ENCODE measurements around the gene ZP3.
A peak's percentile ranks its signal among the peaks of the same experiment; 100 is the strongest.
"Not testable (repeated sequence)": the region's sequence is repeated elsewhere in the genome, so short reads cannot be mapped to it uniquely, and the experiment has no call there.

ZP3 gene

DNA sequence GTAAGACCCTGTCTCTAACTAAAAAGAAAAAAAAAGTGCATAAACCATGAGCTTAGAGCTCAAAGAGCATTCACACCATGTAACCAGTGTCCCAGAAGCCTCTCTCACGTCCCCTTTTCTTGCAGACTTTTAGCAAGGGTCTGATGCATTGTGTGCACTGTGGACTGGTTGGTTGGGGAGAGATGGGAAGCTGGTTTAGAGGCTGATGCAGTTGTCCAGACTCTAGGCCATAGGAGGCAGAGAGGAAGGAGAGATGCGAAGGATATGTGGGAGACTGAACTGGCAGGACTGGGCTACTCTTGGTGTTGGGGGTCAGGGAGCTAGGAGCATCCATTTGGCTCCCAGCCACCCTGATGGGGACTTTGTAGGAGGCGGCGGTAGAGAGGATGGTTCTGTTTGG lies 17.0 kb upstream of the ZP3 start:
- DNase-seq = no peak

DNA sequence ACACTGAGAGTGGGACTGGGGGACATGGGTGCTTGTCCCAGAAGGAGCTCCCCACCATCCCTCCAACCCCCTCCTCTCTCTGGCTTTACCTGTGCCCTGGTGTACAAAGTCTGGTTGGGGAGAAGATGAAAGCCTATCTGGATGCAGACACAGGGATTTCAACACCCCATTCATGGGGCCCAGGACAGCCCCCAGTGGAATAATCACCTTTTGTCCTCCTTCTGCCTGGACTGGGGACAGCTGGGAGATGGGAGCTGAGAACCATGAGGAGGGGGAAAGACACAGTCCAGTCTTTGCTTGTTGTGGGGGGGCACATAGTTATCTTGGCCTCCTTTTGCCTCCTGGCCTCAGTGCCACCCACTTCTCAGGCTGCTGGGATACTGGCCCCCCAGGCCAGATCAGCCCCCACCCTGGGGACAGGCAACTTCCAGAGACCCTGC lies 16.6 kb upstream of the ZP3 start:
- no peak for DNase-seq

DNA sequence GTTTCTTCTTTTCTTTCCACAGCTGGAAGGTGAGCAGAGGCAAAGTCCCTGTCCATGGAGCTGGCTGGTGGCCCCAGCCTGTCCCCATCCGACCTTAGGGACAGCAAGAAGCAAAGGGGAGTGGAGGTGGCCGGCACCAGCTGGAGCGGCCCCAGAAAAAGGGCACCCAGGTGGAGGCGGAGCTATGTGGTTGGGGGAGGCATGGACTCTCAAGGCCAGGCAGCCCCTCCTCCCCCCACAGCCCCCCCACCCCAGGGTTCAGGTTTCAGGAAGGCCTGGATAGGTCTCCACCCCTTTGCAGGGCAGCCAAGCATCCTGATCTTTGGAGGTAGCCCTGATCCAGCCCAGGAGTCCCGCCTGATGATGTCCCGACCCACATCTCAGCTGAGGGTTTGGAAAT lies 15.2 kb upstream of the ZP3 start, which contains the start of gene SSC4D:
Gene SSC4D, minus strand, starts transcription at position 161 of the 400 bp plus-strand sequence. CDS start 5,258 bp downstream, outside the sequence.
- DNase-seq = no peak

DNA sequence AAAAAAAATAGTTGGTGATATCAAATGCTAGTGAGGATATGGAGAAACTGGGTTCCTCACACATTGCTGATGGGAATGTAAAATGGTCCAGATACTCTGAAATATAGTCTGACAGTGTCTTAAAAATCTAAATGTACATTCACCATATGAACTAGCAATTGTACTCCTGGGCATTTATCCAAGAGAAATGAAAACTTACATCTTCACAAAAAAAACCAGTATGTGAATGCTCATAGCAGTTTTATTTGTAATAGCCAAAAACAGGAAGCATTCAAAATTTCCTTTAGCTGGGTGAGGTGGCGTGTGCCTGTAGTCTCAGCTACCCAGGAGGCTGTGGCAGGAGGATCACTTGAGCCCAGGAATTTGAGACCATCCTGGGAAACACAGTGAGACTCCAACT lies 13.1 kb upstream of the ZP3 start:
- DNase-seq = no peak

DNA sequence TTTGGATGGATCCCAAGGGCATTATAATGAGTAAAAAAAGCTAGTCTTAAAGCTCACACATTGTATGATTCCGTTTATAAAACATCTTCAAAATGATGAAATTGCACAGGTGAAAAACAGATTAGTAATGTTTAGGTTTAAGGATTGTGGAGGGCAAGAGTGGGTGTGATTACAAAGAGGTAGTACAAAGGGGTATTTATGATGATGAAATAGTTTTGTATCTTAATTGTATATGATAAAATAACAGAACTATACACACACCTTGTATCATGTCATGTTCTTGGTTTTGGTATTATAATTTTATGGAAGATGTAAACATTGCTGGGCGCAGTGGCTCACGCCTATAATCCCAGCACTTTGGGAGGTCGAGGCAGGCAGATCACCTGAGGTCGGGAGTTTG lies 12.5 kb upstream of the ZP3 start:
- no peak for DNase-seq

DNA sequence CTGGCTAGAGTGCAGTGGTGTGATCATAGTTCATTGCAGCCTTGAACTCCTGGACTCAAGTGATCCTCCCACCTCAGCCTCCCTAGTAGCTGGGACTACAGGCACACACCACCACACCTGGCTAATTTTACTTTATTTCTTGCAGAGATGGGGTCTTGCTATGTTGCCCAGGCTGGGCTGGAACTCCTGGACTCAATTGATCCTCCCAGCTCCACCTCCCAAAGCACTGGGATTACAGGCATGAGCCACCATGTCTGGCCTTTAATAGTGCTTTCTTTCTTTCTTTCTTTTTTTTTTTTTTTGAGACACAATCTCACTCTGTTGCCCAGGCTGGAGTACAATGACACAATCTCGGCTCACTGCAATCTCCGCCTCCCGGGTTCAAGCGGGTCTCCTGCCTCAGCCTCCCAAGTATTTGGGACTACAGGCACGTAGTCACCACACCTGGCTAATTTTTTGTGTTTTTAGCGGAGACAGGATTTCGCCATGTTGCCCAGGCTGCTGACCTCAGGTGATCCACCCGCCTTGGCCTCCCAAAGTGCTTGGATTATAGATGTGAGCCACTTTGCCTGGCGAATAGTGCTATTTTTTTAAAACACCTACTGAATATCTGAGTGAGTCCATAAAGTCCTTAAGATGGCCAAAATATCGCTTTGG lies 7.0 kb upstream of the ZP3 start:
- not testable (repeated sequence) for DNase-seq

DNA sequence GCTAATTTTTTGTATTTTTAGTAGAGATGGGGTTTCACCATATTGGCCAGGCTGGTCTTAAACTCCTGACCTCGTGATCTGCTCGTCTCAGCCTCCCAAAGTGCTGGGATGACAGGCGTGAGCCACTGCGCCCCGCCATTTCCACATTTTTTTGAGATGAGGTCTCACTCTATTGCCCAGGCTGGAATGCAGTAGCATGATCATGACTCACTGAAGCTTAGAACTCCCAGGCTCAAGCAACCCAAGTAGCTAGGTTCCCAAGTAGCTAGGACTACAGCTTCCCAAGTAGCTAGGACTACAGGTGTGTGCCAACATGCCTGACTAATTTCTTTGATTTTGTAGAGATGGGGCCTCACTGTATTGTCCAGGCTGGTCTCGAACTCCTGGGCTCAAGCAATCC lies 3.7 kb upstream of the ZP3 start:
- DNase-seq = not testable (repeated sequence)

DNA sequence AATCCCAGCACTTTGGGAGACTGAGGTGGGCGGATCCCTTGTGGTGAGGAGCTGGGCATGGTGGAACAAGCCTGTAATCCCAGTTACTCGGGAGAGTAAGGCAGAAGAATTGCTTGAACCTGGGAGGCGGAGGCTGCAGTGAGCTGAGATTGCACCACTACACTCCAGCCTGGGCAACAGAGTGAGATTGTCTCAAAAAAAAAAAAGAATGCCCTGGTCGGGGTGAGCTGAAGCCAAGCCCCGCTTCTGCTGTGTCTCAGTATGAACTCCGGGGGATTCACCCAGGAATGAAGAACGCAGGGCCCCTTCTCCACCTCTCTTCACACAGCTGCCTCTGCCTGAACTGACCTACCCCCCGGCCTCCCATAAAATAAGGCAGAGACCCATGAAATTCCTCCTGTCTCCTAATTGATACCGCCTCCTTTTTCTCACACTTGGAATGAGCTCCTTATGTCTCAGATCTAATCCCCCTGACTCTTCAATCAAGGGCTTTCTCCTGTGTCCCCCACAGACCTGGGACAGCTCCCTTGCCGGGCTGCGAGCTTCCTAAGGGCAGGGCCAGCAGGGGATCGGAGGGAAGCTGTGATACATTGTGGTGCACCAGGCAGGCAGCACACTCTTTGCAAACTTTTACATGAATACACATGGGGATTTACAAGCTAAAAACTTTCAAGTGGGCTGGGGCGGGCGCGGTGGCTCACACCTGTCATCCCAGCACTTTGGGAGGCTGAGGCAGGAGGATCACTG lies 911 bp upstream of the ZP3 start:
- DNase-seq = no peak

DNA sequence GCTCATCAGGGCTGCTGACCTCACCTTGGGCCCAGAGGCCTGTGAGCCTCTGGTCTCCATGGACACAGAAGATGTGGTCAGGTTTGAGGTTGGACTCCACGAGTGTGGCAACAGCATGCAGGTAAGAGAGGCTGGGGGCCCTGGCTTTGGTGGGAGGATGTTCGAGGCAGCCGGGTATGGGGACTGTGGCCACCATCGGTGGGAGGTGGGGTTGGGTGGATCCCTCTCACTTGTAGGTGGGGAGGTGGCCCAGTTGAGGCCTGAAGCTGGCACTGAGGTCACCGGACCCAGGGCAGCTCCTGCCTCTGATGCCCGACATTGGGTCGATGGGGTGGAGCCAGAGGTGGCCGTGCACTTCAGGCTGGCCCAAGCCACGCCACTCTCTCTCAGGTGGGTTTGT lies 406 bp downstream of the ZP3 start:
- no peak for DNase-seq

DNA sequence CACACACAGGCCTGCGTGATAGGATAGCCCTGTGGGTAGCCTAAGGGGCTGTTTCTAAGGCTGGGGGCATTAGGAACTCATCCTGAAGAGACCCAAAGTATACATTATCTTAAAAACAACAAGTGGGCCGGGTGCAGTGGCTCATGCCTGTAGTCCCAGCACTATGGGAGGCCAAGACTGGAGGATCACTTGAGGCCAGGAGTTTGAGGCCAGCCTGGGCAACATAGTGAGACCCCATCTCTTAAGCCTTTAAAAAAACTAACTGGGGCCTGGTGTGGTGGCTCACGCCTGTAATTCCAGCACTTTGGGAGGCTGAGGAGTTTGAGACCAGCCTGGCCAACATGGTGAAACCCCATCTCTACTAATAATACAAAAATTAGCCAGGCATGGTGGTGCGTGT lies 808 bp downstream of the ZP3 start:
- DNase-seq = not testable (repeated sequence)

DNA sequence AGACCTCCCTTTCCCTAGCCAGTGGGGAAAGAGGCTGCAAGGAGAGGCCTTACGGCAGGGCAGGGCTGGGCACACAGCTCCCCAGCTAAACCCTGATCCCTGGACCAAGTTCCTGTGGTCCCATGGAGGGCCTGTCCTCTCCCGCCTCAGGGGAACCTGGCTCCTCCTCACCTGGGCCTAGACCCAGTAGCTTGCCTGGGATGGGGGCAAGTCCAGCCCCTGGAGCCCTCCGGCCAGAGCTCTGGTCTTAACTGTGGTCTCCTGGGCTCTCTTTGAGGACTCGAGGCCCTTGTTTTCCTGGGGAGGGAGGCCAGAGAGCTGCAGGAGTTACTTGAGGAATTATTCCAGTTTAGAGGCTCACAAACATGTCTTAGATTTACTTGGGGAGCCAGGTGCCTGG lies 1.5 kb downstream of the ZP3 start:
- no peak for DNase-seq

DNA sequence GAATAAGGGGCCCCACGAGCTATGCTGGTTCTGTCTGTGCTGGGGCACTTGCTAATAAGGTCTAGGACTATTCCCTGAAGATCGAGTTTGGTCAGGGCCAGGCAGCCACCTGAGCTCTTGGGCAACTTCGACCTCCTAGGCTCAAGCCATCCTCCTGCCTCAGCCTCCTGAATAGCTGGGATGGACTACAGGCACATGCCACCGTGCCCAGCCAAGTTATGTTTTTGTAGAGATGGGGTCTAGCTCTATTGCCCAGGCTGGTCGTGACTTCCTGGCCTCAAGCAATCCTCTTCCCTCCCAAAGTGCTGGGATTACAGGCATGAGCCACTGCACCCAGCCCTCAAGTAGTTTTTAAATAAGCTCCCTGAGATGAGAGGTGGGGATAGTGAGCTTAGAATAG lies 2.9 kb downstream of the ZP3 start:
- no peak for DNase-seq

DNA sequence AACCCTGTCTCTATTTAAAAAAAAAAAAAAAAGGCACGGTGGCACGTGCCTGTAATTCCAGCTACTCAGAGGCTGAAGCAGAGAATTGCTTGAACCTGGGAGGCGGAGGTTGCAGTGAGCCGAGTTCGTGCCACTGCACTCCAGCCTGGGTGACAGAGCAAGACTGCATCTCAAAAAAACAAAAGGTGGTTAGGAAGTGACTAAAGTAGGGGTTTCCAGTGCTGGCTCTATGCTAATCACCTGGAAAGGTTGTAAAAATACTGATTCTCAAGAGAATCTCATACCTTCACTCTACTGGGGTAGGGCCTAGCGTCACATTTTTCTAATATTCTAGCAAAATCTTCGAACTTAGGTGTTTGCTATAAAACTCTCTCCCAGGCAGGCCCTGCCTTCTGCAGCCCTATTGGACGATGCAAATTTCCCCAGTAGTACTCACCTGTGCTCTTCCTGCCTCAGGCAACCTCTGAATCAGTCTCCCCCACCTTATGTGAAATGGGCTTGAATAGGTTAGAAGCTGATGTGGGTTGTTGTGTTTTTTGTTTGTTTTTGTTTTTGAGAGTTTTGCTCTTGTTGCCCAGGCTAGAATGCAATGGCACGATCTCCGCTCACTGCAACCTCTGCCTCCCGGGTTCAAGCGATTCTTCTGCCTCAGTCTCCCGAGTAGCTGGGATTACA lies 3.5 kb downstream of the ZP3 start:
- no peak for DNase-seq

DNA sequence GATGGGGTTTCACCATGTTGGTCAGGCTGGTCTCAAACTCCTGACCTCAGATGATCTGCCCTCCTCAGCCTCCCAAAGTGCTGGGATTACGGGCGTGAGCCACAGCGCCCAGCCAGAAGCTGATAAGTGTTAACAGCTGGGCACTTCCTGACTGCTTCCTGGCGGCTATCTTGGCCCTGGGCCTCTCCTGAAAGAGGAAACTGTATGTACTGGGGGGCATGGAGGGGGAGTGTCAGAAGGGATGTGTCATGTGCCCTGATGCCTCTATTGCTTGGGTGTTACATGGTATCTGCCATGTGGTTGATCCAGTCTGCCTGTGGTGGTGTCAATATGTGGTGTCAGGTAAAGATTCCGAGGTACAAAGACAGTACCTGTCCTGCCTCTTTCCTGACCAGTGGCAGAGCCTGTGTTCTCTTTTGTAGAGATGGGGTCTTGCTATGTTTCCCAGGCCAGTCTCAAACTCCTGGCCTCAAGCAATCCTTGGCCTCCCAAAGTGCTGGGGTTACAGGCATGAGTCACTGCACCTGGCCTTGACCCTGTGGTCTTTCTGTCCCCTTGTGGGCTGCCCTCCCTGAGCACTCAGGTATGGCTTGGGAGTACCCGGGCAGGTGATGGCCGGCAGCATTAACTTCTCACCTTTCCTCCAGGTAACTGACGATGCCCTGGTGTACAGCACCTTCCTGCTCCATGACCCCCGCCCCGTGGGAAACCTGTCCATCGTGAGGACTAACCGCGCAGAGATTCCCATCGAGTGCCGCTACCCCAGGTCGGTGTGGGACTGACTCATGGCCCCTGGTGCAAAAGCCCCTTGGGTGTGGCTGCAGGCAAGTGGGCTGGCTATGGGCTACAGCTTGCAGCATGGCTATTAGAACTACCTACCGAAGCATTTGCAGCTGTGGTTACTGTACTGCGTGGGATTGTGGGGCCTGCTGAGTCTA lies 4.4 kb downstream of the ZP3 start:
- DNase-seq = no peak

DNA sequence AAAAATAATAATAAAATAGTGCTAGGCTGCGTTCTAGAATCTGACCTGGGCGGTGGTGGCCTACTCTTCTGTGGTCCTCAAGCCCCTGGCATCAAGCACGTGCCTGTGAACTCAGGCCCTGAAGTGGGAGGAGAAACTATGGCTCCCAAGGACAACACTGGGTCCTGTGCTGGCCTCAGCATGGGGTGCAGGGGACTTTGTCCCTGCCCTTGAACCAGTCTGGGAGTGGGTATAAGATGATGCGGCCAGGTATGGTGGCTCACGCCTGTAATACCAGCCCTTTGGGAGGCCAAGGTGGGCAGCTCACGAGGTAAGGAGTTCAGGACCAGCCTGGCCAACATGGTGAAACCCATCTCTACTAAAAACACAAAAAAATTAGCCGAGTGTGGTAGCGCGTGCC lies 5.5 kb downstream of the ZP3 start:
- no peak for DNase-seq

DNA sequence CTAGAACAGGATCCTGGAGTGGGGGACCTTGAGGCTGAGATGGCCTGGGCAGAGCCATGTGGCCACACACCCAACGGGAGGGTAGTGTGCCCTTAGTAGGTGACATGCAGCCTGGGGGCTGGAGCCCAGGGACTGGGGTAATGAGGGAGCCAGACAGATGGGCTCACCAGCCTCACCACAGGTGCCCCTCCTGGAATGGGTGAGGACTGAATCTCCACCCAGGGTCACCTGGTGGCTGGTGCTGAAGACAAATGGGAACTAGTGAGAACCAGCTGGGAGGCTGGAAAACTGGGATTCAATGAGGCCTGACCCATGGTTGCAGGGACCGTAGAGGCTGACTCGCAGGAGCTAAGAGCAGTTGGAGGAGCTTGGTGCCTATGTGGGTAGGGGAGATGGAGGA lies 6.1 kb downstream of the ZP3 start:
- DNase-seq = no peak

DNA sequence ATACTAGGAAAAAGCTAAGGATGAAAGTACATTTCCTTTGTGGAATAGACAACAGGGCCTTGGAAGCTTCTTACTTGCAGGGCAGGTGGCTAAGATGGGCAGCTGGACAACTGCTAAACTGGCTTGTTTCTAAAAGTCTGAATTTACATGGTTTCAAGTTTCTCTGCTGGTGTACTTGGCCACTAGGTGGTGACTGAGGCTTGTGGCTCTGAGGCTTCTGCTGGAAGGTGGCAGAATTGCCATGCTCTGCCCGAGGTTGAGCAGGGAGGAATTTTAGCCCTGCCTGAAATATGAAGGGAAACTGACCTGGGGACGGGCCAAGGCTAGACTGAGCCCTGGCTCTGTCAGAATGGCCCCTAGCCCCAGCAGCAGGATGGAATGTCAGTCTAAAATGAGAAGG lies 13.1 kb downstream of the ZP3 start:
- DNase-seq = peak; percentile 52

DNA sequence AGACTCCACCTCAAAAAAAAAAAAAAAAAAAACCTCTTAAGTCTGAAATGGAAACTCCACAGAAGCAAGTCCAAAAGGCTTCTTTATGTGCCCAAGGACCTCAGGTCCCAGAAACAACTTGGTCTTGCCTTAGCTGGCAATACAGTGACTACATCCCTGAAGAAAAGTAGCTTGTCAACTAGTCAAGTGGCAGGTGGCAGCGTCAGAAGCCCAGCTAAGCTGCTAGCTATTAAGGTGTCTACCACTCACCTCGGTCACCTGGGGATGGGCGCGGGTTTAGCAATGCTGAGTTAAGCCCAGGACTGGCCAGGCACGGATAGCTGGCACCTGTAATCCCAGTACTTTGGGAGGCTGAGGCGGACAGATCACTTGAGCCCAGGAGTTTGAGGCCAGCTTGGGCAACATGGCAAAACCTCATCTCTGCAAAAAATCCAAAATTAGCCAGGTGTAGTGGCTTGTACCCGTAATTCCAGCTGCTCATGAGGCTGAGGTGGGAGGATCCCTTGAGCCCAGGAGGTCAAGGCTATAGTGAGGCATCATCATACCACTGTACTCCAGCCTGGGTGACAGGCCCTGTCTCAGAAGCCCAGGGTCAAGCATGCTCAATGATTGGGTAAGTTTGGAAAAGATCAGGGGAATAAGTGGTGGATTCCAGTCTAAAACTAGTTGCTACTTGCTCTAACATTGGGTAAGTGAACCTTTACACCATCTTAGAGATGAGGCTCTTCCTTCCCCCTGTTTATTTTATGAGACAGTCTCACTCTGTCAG lies 14.6 kb downstream of the ZP3 start:
- not testable (repeated sequence) for DNase-seq

DNA sequence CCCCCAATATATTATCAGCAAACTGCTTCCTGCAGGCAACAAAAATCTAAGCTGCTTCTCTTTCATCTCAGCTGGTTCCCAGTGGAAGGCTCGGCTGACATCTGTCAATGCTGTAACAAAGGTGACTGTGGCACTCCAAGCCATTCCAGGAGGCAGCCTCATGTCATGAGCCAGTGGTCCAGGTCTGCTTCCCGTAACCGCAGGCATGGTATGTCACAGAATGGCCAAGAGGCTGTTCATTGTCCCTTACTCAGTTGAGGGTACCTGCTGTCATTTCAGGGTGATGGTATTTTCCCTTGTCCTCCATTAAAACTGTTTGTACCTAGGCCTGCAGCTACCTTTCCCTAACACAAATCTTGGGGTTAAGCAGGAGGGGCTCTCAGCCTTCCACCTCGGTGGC lies 15.7 kb downstream of the ZP3 start:
- not testable (repeated sequence) for DNase-seq

DNA sequence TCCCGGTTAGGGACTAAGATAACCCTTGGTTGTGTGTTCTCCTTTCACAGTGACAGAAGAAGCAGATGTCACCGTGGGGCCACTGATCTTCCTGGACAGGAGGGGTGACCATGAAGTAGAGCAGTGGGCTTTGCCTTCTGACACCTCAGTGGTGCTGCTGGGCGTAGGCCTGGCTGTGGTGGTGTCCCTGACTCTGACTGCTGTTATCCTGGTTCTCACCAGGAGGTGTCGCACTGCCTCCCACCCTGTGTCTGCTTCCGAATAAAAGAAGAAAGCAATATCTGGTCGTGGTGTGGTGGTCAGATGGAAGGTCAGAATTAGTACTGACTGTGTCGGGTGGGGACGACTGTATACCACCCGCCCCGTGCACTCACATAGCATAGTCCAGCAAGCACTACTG lies 17.0 kb downstream of the ZP3 start:
- DNase-seq = not testable (repeated sequence)

DNA sequence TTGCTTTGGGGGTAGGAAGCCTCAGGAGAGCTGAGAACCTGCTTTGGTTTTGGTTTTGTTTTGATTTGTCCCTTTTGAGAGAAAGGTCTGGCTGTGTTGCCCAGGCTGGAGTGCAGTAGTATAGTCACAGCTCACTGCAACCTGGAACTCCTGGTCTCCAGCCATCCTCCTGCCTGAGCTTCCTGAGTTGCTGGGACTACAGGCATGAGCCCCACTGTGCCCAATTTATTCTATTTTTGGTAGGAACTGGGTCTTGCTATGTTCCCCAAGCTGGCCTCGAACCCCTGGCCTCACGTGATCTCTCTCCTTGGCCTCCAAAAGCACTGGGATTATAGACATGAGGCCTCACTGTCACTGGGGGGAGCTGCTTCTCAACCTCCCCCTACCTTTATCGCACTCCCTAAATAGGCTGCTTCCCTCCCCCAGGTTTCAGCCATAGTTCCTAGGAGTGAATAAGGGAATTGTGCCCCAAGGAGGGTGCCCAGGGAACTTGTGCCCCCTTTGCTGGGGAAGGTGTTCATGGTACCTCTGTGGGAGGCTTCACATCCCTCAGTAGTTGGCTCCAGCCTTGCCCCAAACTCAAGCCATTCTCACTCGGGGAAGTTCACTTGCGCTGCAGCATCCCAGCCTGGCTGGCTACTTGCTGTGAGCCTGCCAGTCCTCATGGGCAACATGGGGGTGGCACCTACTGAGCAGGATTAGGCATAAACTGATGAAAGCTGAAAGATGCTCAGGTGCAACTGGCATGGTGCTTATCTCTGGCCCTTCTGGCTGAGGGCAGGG lies 18.1 kb downstream of the ZP3 start:
- not testable (repeated sequence) for DNase-seq

Data from NCI-H774 (cell line).